Measurements from ENCODE around the gene CEL.

DNA sequence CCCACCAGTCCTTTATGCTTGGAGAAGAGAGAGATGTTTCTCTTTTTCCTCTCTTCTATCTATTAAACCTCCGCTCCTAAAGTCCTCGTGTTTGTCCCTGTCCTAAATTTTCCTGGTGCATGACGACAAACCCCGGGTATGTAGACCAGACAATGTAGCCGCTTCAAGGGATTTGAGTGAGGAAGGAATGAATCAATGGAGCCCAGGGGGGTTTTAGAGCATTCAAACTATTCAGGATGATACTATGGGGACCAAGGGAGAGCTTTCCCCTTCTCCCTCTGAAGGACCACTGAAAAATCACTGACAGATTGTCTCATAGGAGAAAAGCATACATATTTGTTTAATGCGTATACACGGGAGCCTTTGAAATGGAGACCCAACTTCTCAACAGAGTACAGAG lies 18.4 kb downstream of the CEL start:
- TF ChIP-seq, protein P1, sequence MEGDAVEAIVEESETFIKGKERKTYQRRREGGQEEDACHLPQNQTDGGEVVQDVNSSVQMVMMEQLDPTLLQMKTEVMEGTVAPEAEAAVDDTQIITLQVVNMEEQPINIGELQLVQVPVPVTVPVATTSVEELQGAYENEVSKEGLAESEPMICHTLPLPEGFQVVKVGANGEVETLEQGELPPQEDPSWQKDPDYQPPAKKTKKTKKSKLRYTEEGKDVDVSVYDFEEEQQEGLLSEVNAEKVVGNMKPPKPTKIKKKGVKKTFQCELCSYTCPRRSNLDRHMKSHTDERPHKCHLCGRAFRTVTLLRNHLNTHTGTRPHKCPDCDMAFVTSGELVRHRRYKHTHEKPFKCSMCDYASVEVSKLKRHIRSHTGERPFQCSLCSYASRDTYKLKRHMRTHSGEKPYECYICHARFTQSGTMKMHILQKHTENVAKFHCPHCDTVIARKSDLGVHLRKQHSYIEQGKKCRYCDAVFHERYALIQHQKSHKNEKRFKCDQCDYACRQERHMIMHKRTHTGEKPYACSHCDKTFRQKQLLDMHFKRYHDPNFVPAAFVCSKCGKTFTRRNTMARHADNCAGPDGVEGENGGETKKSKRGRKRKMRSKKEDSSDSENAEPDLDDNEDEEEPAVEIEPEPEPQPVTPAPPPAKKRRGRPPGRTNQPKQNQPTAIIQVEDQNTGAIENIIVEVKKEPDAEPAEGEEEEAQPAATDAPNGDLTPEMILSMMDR (IDR thresholded peaks at IDR 0.05; ENCODE audit: low read depth, low read length) = no peak
- no peak for TF ChIP-seq EZH2phosphoT487 (IDR thresholded peaks at IDR 0.05; ENCODE audit: low read depth)
